Measurements from ENCODE around the gene AMBRA1.
A peak's percentile ranks its signal among the peaks of the same experiment; 100 is the strongest.

Gene AMBRA1

DNA sequence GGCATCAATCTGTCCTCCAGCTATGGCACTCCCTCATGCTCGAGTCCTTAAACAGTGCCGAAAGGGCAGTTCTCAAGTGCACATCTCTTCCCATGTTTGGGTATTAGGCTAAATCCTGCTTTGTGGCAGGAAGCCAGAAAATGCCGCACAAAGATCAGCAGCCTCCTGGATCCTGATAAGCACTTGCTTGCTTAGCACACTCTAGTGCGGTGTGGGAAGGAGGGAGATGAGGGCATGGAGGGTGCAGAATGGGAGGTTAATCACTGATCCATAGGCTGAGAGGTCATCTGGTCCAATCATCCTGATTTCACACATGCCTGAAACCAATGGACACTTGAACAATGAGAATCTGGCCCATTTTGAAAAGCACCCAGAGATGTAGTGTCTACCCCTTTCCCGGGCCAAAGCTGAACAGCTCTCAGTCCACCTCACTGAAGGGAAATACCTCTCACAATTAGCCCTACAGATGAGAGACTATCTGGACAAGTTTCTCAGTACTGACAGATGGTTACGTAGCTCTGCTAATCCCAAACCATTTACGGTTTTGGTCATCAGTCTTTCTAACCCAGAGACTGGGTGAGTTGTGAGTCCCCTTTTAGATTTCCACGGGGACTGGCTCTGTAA is 172.5 kb downstream of the AMBRA1 start:
- no peak overlapping the region for H2AFZ ChIP-seq
- no peaks in the 10 kb centered on the region for H3K36me3 ChIP-seq (ENCODE audit: control insufficient read depth, insufficient read depth, low read length)
- H3K4me1 ChIP-seq, result peaks cover 36% of the 10 kb centered on the region
- no peak overlapping the region for H3K4me3 ChIP-seq (ENCODE audit: low read depth, low read length)
- TF ChIP-seq, protein P1, sequence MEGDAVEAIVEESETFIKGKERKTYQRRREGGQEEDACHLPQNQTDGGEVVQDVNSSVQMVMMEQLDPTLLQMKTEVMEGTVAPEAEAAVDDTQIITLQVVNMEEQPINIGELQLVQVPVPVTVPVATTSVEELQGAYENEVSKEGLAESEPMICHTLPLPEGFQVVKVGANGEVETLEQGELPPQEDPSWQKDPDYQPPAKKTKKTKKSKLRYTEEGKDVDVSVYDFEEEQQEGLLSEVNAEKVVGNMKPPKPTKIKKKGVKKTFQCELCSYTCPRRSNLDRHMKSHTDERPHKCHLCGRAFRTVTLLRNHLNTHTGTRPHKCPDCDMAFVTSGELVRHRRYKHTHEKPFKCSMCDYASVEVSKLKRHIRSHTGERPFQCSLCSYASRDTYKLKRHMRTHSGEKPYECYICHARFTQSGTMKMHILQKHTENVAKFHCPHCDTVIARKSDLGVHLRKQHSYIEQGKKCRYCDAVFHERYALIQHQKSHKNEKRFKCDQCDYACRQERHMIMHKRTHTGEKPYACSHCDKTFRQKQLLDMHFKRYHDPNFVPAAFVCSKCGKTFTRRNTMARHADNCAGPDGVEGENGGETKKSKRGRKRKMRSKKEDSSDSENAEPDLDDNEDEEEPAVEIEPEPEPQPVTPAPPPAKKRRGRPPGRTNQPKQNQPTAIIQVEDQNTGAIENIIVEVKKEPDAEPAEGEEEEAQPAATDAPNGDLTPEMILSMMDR (IDR thresholded peaks at IDR 0.05), result no peak
- H3K9me3 ChIP-seq (ENCODE audit: control insufficient read depth, low read length), result no peaks in the 10 kb centered on the region
- no peaks in the 10 kb centered on the region for H3K27me3 ChIP-seq (ENCODE audit: control insufficient read depth, insufficient read depth, low read length)
- H3K27ac ChIP-seq, result peak overlapping the region; percentile 92
- H3K79me2 ChIP-seq, result no peaks in the 10 kb centered on the region
- H3K9ac ChIP-seq, result no peak overlapping the region
- H3K4me2 ChIP-seq (ENCODE audit: low read length), result no peak overlapping the region

DNA sequence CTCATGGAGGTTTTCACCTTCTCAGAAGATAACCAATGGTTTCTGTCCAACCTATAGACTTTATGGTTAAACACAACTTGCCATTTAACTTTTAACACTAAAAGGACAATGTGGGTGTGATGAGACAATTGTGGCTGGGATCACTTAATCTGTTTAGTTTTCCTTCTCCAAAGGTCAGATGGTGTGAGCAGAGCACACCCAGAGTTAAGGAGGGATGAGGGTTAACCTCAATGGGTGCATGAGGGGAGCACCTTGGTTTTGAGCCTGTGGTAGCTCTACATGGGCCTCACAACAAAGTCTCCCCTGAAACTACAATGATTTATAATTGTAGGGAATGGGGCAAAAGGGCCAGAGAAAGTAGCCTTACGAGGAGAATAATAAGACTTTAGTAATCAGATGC is 173.3 kb downstream of the AMBRA1 start:
- peaks cover 42% of the 10 kb centered on the region for H3K4me1 ChIP-seq
- no peaks in the 10 kb centered on the region for H3K36me3 ChIP-seq (ENCODE audit: control insufficient read depth, insufficient read depth, low read length)

DNA sequence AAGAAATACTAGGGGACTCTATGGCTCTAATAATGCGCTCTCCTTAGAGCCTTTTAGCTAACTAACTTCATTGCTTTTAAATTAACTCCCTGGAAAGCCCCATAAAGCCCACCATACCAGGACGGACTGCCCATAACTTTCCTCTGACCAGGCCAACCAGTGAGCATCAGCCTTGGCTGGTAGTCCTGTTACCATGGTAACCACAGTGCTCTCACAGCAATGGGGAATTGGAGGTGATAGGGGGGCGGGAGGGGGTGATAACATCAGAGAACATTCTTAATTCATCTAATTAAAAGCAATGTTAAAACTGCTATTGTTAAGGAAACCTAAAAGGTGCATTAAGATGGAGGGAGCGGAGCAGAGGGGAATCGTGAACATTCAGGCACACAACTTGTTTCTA is 175.1 kb downstream of the AMBRA1 start:
- H3K36me3 ChIP-seq (ENCODE audit: control insufficient read depth, insufficient read depth, low read length), result no peaks in the 10 kb centered on the region
- no peak overlapping the region for H3K4me3 ChIP-seq (ENCODE audit: low read depth, low read length)
- H3K4me1 ChIP-seq, result peaks cover 47% of the 10 kb centered on the region
- peak overlapping the region; percentile 19 for H3K27ac ChIP-seq
- H3K4me2 ChIP-seq (ENCODE audit: low read length), result no peak overlapping the region
- no peak overlapping the region for H2AFZ ChIP-seq
- no peaks in the 10 kb centered on the region for H3K9me3 ChIP-seq (ENCODE audit: control insufficient read depth, low read length)
- TF ChIP-seq, protein P1 (IDR thresholded peaks at IDR 0.05), result no peak
- H3K79me2 ChIP-seq, result no peaks in the 10 kb centered on the region
- H3K27me3 ChIP-seq (ENCODE audit: control insufficient read depth, insufficient read depth, low read length), result no peaks in the 10 kb centered on the region
- H3K9ac ChIP-seq, result no peak overlapping the region

More for the DNA sequence above, 173.3 kb downstream of the AMBRA1 start:
- Histone ChIP-seq H3K79me2 (no peaks in the 10 kb centered on the region), H3K27me3 (ENCODE audit: control insufficient read depth, insufficient read depth, low read length) (no peaks in the 10 kb centered on the region), H2AFZ (no peak overlapping the region), H3K9me3 (ENCODE audit: control insufficient read depth, low read length) (no peaks in the 10 kb centered on the region), H3K9ac (no peak overlapping the region), H3K4me3 (ENCODE audit: low read depth, low read length) (no peak overlapping the region), H3K4me2 (ENCODE audit: low read length) (no peak overlapping the region), H3K27ac (peak overlapping the region; percentile 92)
- TF ChIP-seq, protein P1 (IDR thresholded peaks at IDR 0.05), result no peak

DNA sequence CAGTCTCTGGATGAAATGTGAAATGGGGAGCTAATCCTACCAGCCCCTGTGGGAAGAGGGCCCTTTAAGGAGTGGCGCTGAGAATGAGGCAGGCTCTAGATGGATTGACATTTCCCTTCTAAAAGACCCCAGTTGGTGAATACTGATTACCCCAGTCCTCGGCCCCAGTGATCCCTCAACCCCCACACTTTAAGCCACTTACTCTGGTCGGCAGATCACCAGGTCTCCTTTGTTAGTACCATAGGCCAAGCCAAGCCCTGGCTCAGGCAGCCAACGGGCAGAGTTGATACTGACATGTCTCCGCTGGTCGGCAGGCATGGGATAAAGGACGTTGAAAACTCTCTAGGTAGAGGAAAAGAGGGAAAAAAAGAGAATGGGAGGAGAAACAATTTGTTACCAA is 176.1 kb downstream of the AMBRA1 start:
- H2AFZ ChIP-seq, result no peak overlapping the region
- no peaks in the 10 kb centered on the region for H3K36me3 ChIP-seq (ENCODE audit: control insufficient read depth, insufficient read depth, low read length)
- H3K27me3 ChIP-seq (ENCODE audit: control insufficient read depth, insufficient read depth, low read length), result no peaks in the 10 kb centered on the region
- H3K27ac ChIP-seq, result peak overlapping the region; percentile 95
- TF ChIP-seq, protein P1 (IDR thresholded peaks at IDR 0.05), result no peak
- no peak overlapping the region for H3K4me3 ChIP-seq (ENCODE audit: low read depth, low read length)
- H3K79me2 ChIP-seq, result no peaks in the 10 kb centered on the region
- H3K9ac ChIP-seq, result no peak overlapping the region
- H3K4me1 ChIP-seq, result peaks cover 43% of the 10 kb centered on the region
- H3K4me2 ChIP-seq (ENCODE audit: low read length), result no peak overlapping the region
- H3K9me3 ChIP-seq (ENCODE audit: control insufficient read depth, low read length), result no peaks in the 10 kb centered on the region

DNA sequence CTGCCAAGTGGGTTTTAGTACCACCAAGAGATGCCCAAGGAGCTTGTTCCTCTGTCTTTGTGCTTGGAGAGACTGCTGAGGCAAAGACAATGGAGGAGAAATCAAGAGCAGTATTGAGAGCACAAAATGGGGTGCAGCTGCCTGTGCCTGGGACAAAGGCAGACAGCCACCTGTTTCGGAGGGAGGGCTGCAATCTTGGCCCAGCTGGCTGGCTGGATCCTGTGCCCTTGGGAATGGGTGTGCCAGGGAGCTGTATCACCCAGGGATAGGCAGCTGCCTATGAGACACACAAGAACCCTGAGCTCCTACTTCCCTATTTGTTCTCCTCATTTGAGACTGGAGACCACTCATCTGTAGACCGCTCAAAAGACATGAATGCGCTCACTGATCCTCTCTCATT is 178.9 kb downstream of the AMBRA1 start:
- no peaks in the 10 kb centered on the region for H3K79me2 ChIP-seq
- H3K9ac ChIP-seq, result no peak overlapping the region
- TF ChIP-seq, protein P1 (IDR thresholded peaks at IDR 0.05), result no peak
- H3K36me3 ChIP-seq (ENCODE audit: control insufficient read depth, insufficient read depth, low read length), result no peaks in the 10 kb centered on the region
- H3K27ac ChIP-seq, result peak overlapping the region; percentile 95
- H3K4me1 ChIP-seq, result peaks cover 31% of the 10 kb centered on the region
- H3K4me2 ChIP-seq (ENCODE audit: low read length), result no peak overlapping the region
- no peak overlapping the region for H3K4me3 ChIP-seq (ENCODE audit: low read depth, low read length)
- no peaks in the 10 kb centered on the region for H3K9me3 ChIP-seq (ENCODE audit: control insufficient read depth, low read length)
- no peaks in the 10 kb centered on the region for H3K27me3 ChIP-seq (ENCODE audit: control insufficient read depth, insufficient read depth, low read length)
- H2AFZ ChIP-seq, result no peak overlapping the region
